PC-3 (cell line): ENCODE measurements around the gene IER5L.

Experiments used
- CTCF ChIP-seq: fragments of 300-600 bp; sonication (generic); conservative IDR thresholded peaks from 2 replicates; pipeline ENCODE4 v1.5.1; 2017; ENCODE audit warnings: antibody characterized with exemption, low read depth, mild to moderate bottlenecking, low read length
- EZH2phosphoT487 ChIP-seq: fragments of 300-600 bp; sonication (generic); IDR thresholded peaks from 2 replicates; pipeline ENCODE4 v1.6.1; 2018; ENCODE audit warnings: mild to moderate bottlenecking, antibody characterized with exemption, low read length, borderline replicate concordance

GRCh38 chr9:129204840-129205239 lies 26.8 kb upstream of the IER5L start:
- TF ChIP-seq CTCF (no peak), EZH2phosphoT487 (no peak)
